PC-3 (cell line): Measurements from ENCODE around the gene RHOJ.
"Not testable (repeated sequence)": the region's sequence is repeated elsewhere in the genome, so short reads cannot be mapped to it uniquely, and the experiment has no call there.

Experiments
- EZH2 ChIP-seq: fragments of 300-600 bp; sonication (generic); IDR thresholded peaks from one replicate; pipeline ENCODE4 v1.6.1; 2017; ENCODE audit warnings: antibody characterized with exemption, mild to moderate bottlenecking, low read length; ENCODE audit not compliant: unreplicated experiment
- EZH2phosphoT487 ChIP-seq: fragments of 300-600 bp; sonication (generic); IDR thresholded peaks from 2 replicates; pipeline ENCODE4 v1.6.1; 2018; ENCODE audit warnings: mild to moderate bottlenecking, antibody characterized with exemption, low read length, borderline replicate concordance
- TF ChIP-seq, protein P1 (sequence below): fragments of 300-600 bp; sonication (generic); conservative IDR thresholded peaks from 2 replicates; pipeline ENCODE4 v1.5.1; 2017; ENCODE audit warnings: antibody characterized with exemption, low read depth, mild to moderate bottlenecking, low read length

DNA sequence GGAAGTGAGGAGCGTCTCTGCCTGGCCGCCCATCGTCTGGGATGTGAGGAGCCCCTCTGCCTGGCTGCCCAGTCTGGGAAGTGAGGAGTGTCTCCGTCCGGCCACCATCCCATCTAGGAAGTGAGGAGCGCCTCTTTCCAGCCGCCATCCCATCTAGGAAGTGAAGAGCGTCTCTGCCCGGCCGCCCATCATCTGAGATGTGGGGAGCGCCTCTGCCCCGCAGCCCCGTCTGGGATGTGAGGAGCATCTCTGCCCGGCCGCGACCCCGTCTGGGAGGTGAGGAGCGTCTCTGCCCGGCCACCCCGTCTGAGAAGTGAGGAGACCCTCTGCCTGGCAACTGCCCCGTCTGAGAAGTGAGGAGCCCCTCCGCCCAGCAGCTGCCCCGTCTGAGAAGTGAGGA lies 39.0 kb upstream of the RHOJ start:
- TF ChIP-seq EZH2, EZH2phosphoT487: not testable (repeated sequence)
- TF ChIP-seq, protein P1, sequence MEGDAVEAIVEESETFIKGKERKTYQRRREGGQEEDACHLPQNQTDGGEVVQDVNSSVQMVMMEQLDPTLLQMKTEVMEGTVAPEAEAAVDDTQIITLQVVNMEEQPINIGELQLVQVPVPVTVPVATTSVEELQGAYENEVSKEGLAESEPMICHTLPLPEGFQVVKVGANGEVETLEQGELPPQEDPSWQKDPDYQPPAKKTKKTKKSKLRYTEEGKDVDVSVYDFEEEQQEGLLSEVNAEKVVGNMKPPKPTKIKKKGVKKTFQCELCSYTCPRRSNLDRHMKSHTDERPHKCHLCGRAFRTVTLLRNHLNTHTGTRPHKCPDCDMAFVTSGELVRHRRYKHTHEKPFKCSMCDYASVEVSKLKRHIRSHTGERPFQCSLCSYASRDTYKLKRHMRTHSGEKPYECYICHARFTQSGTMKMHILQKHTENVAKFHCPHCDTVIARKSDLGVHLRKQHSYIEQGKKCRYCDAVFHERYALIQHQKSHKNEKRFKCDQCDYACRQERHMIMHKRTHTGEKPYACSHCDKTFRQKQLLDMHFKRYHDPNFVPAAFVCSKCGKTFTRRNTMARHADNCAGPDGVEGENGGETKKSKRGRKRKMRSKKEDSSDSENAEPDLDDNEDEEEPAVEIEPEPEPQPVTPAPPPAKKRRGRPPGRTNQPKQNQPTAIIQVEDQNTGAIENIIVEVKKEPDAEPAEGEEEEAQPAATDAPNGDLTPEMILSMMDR, result not testable (repeated sequence)
